K562 (cell line): ENCODE results near the gene CTSV. TPM values are rescaled to one million over a fixed set of nuclear protein-coding genes. Genes with fewer than 3 reads are reported as not detected.

Source experiments
- ATAC-seq: fragments of 200-7000 bp; cut with Tn5 transposase; 3 replicates; pipeline ENCODE4 v1.9.1; 2020; ENCODE audit warnings: moderate library complexity
- BruUV-seq: library from RNA; stranded (reverse); fragments of 400-500 nt; replicated peaks from 2 replicates; lab custom pipeline; 2021; lab: Mats Ljungman, UMichigan
- CTCF ChIA-PET: fragments of 300-600 bp; formaldehyde crosslinking; extraction: SDS; loops from one replicate; lab custom pipeline; 2021; ENCODE audit warnings: low intra/inter-chr PET ratio; lab: Yijun Ruan, JAX
- POLR2A ChIA-PET: fragments of 300-600, 350-650 bp; sonication (Branson Sonifier 250); formaldehyde crosslinking; extraction: SDS; loops from one replicate; lab custom pipeline; 2021; ENCODE audit warnings: antibody characterized with exemption, inconsistent platforms; lab: Yijun Ruan, JAX
- DNase-seq, 4 experiments: peaks; one replicate each; pipeline versions ENCODE4 v3.0.0 to v3.0.0-alpha.2; 2011 to 2018; ENCODE audit warnings: low spot score in 3 of 4, mixed read lengths in 3 of 4; ENCODE audit errors: extremely low read depth in 1 of 4
- FAIRE-seq: peaks from 2 replicates; lab custom pipeline; 2011; peaks lifted over from hg19 to GRCh38; lab: Jason Lieb, UNC
- H2AFZ ChIP-seq: 2 replicates; pipeline ENCODE4 v1.6.0; 2011; ENCODE audit warnings: low read depth, low read length, control low read depth, inconsistent platforms
- H3K27ac ChIP-seq: fragments of 200-600 bp; 3 replicates; pipeline ENCODE4 v1.8.0; 2011; ENCODE audit warnings: low read depth, mild to moderate bottlenecking, control low read depth, inconsistent platforms, low read length, moderate library complexity, mixed read lengths; ENCODE audit errors: extremely low read depth
- H3K27me3 ChIP-seq, 2 experiments: fragments of 300-600 bp in 1 of 2; 2 replicates in 1 of 2; 3 replicates in 1 of 2; pipeline versions ENCODE4 v1.6.0 to v1.8.0; 2011; ENCODE audit warnings: inconsistent platforms in 2 of 2, low read length in 2 of 2, mild to moderate bottlenecking in 1 of 2, mixed read lengths in 1 of 2, moderate library complexity in 1 of 2; ENCODE audit not compliant: control insufficient read depth in 2 of 2, insufficient read depth in 2 of 2
- H3K36me3 ChIP-seq: fragments of 300-600 bp; 3 replicates; pipeline ENCODE4 v1.8.0; 2011; ENCODE audit warnings: mild to moderate bottlenecking, low read length, inconsistent platforms; ENCODE audit not compliant: control insufficient read depth, insufficient read depth
- H3K4me1 ChIP-seq, 2 experiments: fragments of 200-600 bp in 1 of 2; replicated peaks in 1 of 2; 2 replicates in 1 of 2; 3 replicates in 1 of 2; pipeline versions ENCODE4 v1.5.1 to v1.8.0; 2011; ENCODE audit warnings: inconsistent platforms in 2 of 2, low read length in 2 of 2, mild to moderate bottlenecking in 1 of 2, mixed read lengths in 1 of 2, moderate library complexity in 1 of 2; ENCODE audit not compliant: control insufficient read depth in 2 of 2, insufficient read depth in 2 of 2
- H3K4me2 ChIP-seq: 2 replicates; pipeline ENCODE4 v1.6.1; 2011; ENCODE audit warnings: low read length, control low read depth, inconsistent platforms, mixed read lengths; ENCODE audit not compliant: insufficient read depth
- H3K4me3 ChIP-seq: fragments of 200-600 bp; sonication (generic), shearing (Covaris generic); 2 replicates; pipeline ENCODE4 v1.5.1; 2016; ENCODE audit warnings: control low read depth, inconsistent platforms
- H3K79me2 ChIP-seq: fragments of 200-600 bp; 3 replicates; pipeline ENCODE4 v1.8.0; 2011; ENCODE audit warnings: low read length, inconsistent platforms; ENCODE audit not compliant: control insufficient read depth, insufficient read depth
- H3K9ac ChIP-seq, 2 experiments: 2 replicates each; pipeline versions ENCODE4 v1.6.0 to v1.6.1; 2011; ENCODE audit warnings: low read depth in 2 of 2, low read length in 2 of 2, control low read depth in 1 of 2, inconsistent platforms in 1 of 2, mild to moderate bottlenecking in 1 of 2, mixed read lengths in 1 of 2; ENCODE audit not compliant: insufficient read depth in 1 of 2
- H3K9me1 ChIP-seq: one replicate; pipeline ENCODE4 v1.6.0; 2011; ENCODE audit warnings: inconsistent platforms, mild to moderate bottlenecking, low read length, moderate library complexity; ENCODE audit not compliant: control insufficient read depth, insufficient read depth
- H3K9me3 ChIP-seq: replicated peaks from 2 replicates; pipeline ENCODE4 v1.5.1; 2011; ENCODE audit warnings: low read depth, low read length, inconsistent platforms; ENCODE audit not compliant: control insufficient read depth, insufficient read depth
- H4K20me1 ChIP-seq: replicated peaks from 2 replicates; pipeline ENCODE4 v1.6.1; 2011; ENCODE audit warnings: low read length, inconsistent platforms, mixed read lengths; ENCODE audit not compliant: control insufficient read depth, insufficient read depth
- CLOCK ChIP-seq: fragments of 250-450 bp; sonication (Bioruptor Pico); IDR thresholded peaks from 2 replicates; pipeline ENCODE4 v1.4.0; 2020; ENCODE audit warnings: mild to moderate bottlenecking, moderate library complexity, borderline replicate concordance
- FOXK2 ChIP-seq, 2 experiments: fragments of 450-650 bp; IDR thresholded peaks in 1 of 2; conservative IDR thresholded peaks in 1 of 2; 2 replicates each; pipeline ENCODE4 v1.6.1; 2016; ENCODE audit warnings: low read depth in 2 of 2, mild to moderate bottlenecking in 1 of 2
- IRF2 ChIP-seq: sonication (generic); formaldehyde crosslinking; IDR thresholded peaks from 2 replicates; pipeline ENCODE4 v1.8.1; 2022; ENCODE audit warnings: mild to moderate bottlenecking, missing genetic modification reagents
- KLF10 ChIP-seq: fragments of 250-450 bp; sonication (Bioruptor Pico); IDR thresholded peaks from 2 replicates; pipeline ENCODE4 v1.6.1; 2021; ENCODE audit warnings: matching md5 sums
- NFE2 ChIP-seq: IDR thresholded peaks from 2 replicates; pipeline ENCODE4 v1.6.1; 2014; ENCODE audit warnings: antibody characterized with exemption, low read depth
- NFIX ChIP-seq: fragments of 250-450 bp; sonication (Bioruptor Pico); IDR thresholded peaks from 2 replicates; pipeline ENCODE4 v1.4.0; 2020; ENCODE audit warnings: low read depth, mild to moderate bottlenecking, moderate library complexity
- WGBS: fragments of 100-300 bp; shearing (Covaris generic); methylation state at CpG from one replicate; pipeline ENCODE4 v1.1.6; 2016; ENCODE audit warnings: low coverage, mixed read lengths; ENCODE audit not compliant: insufficient coverage; ENCODE audit errors: missing lambda C conversion rate; 5-methylcytosine and 5-hydroxymethylcytosine counted together
- in situ Hi-C: fragments of 300-500 bp; cut with MboI; formaldehyde crosslinking; loops from 4 replicates; pipeline ENCODE4 v1.15.0; 2018; ENCODE audit warnings: inconsistent platforms, mixed read lengths
- intact Hi-C: fragments of 100-400 bp; cut with micrococcal nuclease; formaldehyde crosslinking; loops from 2 replicates; pipeline ENCODE4 v1.14.2; 2022
- polyA plus RNA-seq, 8 experiments: library from polyadenylated mRNA; depleted of rRNA in 4 of 8; stranded (reverse) in 5 of 8; unstranded in 3 of 8; fragments of >200 nt; fragmentation: Nextera tagmentation in 2 of 8; fragmentation: Illumina TruSeq in 1 of 8; extraction: Ambion mirVana in 2 of 8; extraction: Trizol in 1 of 8; gene quantifications; 2 replicates each; pipeline versions ENCODE4 v1.2.1 to v1.2.3, GENCODE V29; 2011 to 2014; ENCODE audit warnings: inconsistent platforms in 1 of 8, missing spikeins in 1 of 8
- total RNA-seq, 7 experiments: library from RNA; depleted of rRNA in 6 of 7; stranded (reverse); fragments of >200 nt in 6 of 7; fragmentation: Illumina TruSeq in 2 of 7; extraction: Trizol in 2 of 7; gene quantifications; 2 replicates each; pipeline versions ENCODE4 v1.2.1 to v1.2.3, GENCODE V29; 2011 to 2021; ENCODE audit warnings: low replicate concordance in 1 of 7
- TF ChIP-seq, protein P1 (sequence below): sonication (generic); formaldehyde crosslinking; IDR thresholded peaks from 2 replicates; pipeline ENCODE4 v1.8.1; 2023; ENCODE audit warnings: mild to moderate bottlenecking, missing genetic modification reagents
- TF ChIP-seq, protein P2 (sequence below): fragments of 450-650 bp; formaldehyde crosslinking; IDR thresholded peaks from 2 replicates; pipeline ENCODE4 v1.4.0; 2020; ENCODE audit warnings: mild to moderate bottlenecking

The CTSV gene
- total and polyA plus RNA-seq, 9 of the 15 experiments (the other 6 are each of a cell fraction or from before 2014, with no cell fraction given) = 0.06 to 0.39 (median 0.16) TPM; not detected in 3

DNA sequence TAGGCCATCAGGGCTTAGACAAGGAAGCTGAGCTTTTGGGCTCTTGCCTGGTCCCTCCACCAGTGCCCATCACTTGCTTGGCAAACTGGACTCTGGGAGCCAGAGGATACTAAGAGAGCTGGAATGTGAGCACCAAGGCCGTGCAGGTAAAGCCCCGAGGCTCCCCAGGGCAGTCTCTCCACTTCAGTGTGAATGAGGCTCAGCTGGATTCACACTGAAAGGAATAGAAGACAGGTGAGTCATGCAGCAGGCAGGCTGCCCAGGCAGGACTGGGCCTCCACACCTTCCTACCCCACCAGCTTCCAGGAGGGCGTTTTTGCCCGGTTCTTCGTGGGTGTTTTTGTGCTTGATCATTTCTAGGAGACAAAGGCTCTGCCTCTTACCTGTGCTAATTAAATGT, 7.3 kb upstream of the CTSV start:
- POLR2A ChIA-PET = no interaction called here
- DNase-seq = no peak

More for the DNA sequence above, 7.3 kb upstream of the CTSV start:
- FAIRE-seq = no peak
- Histone ChIP-seq H3K9ac (no peak overlapping the region), H3K27ac (no peak overlapping the region), H3K9me3 (no peaks in the 10 kb centered on the region; the same call in 1 of the 2 replicates), H3K36me3 (no peaks in the 10 kb centered on the region), H3K9me1 (no peaks in the 10 kb centered on the region), H3K4me1 (no peaks in the 10 kb centered on the region), H3K79me2 (no peaks in the 10 kb centered on the region), H4K20me1 (no peaks in the 10 kb centered on the region), H2AFZ (no peak overlapping the region), H3K27me3 (peaks cover 20 to 37% of the 10 kb centered on the region in 2 experiments), H3K4me2 (no peak overlapping the region), H3K4me3 (no peak overlapping the region)
- in situ Hi-C loops = no loop called here
- CTCF ChIA-PET = no interaction called here
- intact Hi-C loops = no loop called here
- WGBS = 0% methylated on average over 5 of the region's 5 CpGs
- no peak for TF ChIP-seq NFIX
- TF ChIP-seq FOXK2 (conservative IDR thresholded peaks at IDR 0.05 in 1 of 2, IDR thresholded peaks at IDR 0.05 in 1 of 2; ENCODE audit: low read depth in 2 of 2) = no peak
- no peak for TF ChIP-seq KLF10 (CRISPR knock-in tag)
- no peak for TF ChIP-seq CLOCK (CRISPR knock-in tag)
- no peak for TF ChIP-seq NFE2
- TF ChIP-seq, protein P1, sequence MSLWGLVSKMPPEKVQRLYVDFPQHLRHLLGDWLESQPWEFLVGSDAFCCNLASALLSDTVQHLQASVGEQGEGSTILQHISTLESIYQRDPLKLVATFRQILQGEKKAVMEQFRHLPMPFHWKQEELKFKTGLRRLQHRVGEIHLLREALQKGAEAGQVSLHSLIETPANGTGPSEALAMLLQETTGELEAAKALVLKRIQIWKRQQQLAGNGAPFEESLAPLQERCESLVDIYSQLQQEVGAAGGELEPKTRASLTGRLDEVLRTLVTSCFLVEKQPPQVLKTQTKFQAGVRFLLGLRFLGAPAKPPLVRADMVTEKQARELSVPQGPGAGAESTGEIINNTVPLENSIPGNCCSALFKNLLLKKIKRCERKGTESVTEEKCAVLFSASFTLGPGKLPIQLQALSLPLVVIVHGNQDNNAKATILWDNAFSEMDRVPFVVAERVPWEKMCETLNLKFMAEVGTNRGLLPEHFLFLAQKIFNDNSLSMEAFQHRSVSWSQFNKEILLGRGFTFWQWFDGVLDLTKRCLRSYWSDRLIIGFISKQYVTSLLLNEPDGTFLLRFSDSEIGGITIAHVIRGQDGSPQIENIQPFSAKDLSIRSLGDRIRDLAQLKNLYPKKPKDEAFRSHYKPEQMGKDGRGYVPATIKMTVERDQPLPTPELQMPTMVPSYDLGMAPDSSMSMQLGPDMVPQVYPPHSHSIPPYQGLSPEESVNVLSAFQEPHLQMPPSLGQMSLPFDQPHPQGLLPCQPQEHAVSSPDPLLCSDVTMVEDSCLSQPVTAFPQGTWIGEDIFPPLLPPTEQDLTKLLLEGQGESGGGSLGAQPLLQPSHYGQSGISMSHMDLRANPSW (CRISPR knock-in tag) = no peak
- TF ChIP-seq, protein P2, sequence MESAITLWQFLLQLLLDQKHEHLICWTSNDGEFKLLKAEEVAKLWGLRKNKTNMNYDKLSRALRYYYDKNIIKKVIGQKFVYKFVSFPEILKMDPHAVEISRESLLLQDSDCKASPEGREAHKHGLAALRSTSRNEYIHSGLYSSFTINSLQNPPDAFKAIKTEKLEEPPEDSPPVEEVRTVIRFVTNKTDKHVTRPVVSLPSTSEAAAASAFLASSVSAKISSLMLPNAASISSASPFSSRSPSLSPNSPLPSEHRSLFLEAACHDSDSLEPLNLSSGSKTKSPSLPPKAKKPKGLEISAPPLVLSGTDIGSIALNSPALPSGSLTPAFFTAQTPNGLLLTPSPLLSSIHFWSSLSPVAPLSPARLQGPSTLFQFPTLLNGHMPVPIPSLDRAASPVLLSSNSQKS (CRISPR knock-in tag) = no peak
- no peak for TF ChIP-seq IRF2 (CRISPR knock-in tag)
- ATAC-seq = no peak
- BruUV-seq = no TSS peak
